KOPT-K1 (cell line): ENCODE measurements around the gene SLC30A1.

Experiments
- H3K27ac ChIP-seq: fragments of 200-600 bp; sonication (generic); 2 replicates; pipeline ENCODE4 v1.5.1; 2016; ENCODE audit warnings: antibody characterized with exemption, mild to moderate bottlenecking, low read depth, low read length; ENCODE audit not compliant: poor library complexity, severe bottlenecking
- H3K36me3 ChIP-seq: fragments of 200-600 bp; sonication (generic); 2 replicates; pipeline ENCODE4 v1.5.1; 2017; ENCODE audit warnings: antibody characterized with exemption, mild to moderate bottlenecking, low read length, moderate library complexity; ENCODE audit not compliant: insufficient read depth
- H3K9me3 ChIP-seq: fragments of 200-600 bp; sonication (generic); 2 replicates; pipeline ENCODE4 v1.5.1; 2017; ENCODE audit warnings: antibody characterized with exemption, low read length, mild to moderate bottlenecking; ENCODE audit not compliant: insufficient read depth, poor library complexity, severe bottlenecking

Gene SLC30A1

GRCh38 chr1:211601159-211601558, 22.2 kb upstream of the SLC30A1 start:
- H3K36me3 ChIP-seq = no peaks in the 10 kb centered on the region
- H3K27ac ChIP-seq = no peak overlapping the region
- H3K9me3 ChIP-seq = no peaks in the 10 kb centered on the region

GRCh38 chr1:211599250-211599649, 20.3 kb upstream of the SLC30A1 start:
- Histone ChIP-seq H3K36me3 (no peaks in the 10 kb centered on the region), H3K27ac (no peak overlapping the region), H3K9me3 (no peaks in the 10 kb centered on the region)

GRCh38 chr1:211598514-211598913, 19.6 kb upstream of the SLC30A1 start:
- no peak overlapping the region for H3K27ac ChIP-seq
- no peaks in the 10 kb centered on the region for H3K36me3 ChIP-seq

GRCh38 chr1:211596418-211597181, 17.6 kb upstream of the SLC30A1 start:
- no peaks in the 10 kb centered on the region for H3K36me3 ChIP-seq
- H3K27ac ChIP-seq = no peak overlapping the region
- no peaks in the 10 kb centered on the region for H3K9me3 ChIP-seq

More at GRCh38 chr1:211598514-211598913, 19.6 kb upstream of the SLC30A1 start:
- no peaks in the 10 kb centered on the region for H3K9me3 ChIP-seq

GRCh38 chr1:211595419-211595818, 16.5 kb upstream of the SLC30A1 start:
- Histone ChIP-seq H3K27ac (no peak overlapping the region), H3K9me3 (no peaks in the 10 kb centered on the region), H3K36me3 (no peaks in the 10 kb centered on the region)

GRCh38 chr1:211591980-211592493, 13.1 kb upstream of the SLC30A1 start:
- Histone ChIP-seq H3K27ac (no peak overlapping the region), H3K36me3 (no peaks in the 10 kb centered on the region), H3K9me3 (no peaks in the 10 kb centered on the region)

GRCh38 chr1:211589782-211590721, 11.1 kb upstream of the SLC30A1 start:
- Histone ChIP-seq H3K36me3 (no peaks in the 10 kb centered on the region), H3K9me3 (no peaks in the 10 kb centered on the region), H3K27ac (no peak overlapping the region)

- no peaks in the 10 kb centered on the region for H3K9me3 ChIP-seq
- H3K27ac ChIP-seq = no peak overlapping the region
- no peaks in the 10 kb centered on the region for H3K36me3 ChIP-seq
Measured at GRCh38 chr1:211588711-211589110, 9.8 kb upstream of the SLC30A1 start.

GRCh38 chr1:211587123-211587522, 8.2 kb upstream of the SLC30A1 start:
- Histone ChIP-seq H3K36me3 (no peaks in the 10 kb centered on the region), H3K9me3 (no peaks in the 10 kb centered on the region), H3K27ac (no peak overlapping the region)

GRCh38 chr1:211586538-211586937, 7.6 kb upstream of the SLC30A1 start:
- Histone ChIP-seq H3K9me3 (no peaks in the 10 kb centered on the region), H3K36me3 (no peaks in the 10 kb centered on the region), H3K27ac (no peak overlapping the region)

- Histone ChIP-seq H3K9me3 (no peaks in the 10 kb centered on the region), H3K27ac (no peak overlapping the region), H3K36me3 (no peaks in the 10 kb centered on the region)
Measured at GRCh38 chr1:211583011-211583992, 4.3 kb upstream of the SLC30A1 start.

- H3K36me3 ChIP-seq = no peaks in the 10 kb centered on the region
- H3K27ac ChIP-seq = no peak overlapping the region
- no peaks in the 10 kb centered on the region for H3K9me3 ChIP-seq
Measured at GRCh38 chr1:211581526-211581925, 2.6 kb upstream of the SLC30A1 start.

- Histone ChIP-seq H3K27ac (no peak overlapping the region), H3K36me3 (peaks cover 8% of the 10 kb centered on the region; the same call in 1 of the 2 replicates), H3K9me3 (no peaks in the 10 kb centered on the region)
Measured at GRCh38 chr1:211580303-211580687, 1.3 kb upstream of the SLC30A1 start.
